GM19351 (cell line): Measurements from ENCODE around the gene ADORA2A.

Experiments
- ATAC-seq: cut with Tn5 transposase; IDR thresholded peaks from one replicate; pipeline ENCODE4 v1.9.1; 2021; ENCODE audit warnings: mild to moderate bottlenecking, moderate library complexity; ENCODE audit not compliant: unreplicated experiment

Gene ADORA2A

GRCh38 chr22:24445481-24446259 is 18.3 kb downstream of the ADORA2A start:
- no peak for ATAC-seq

- ATAC-seq, result no peak
Measured at GRCh38 chr22:24446260-24446611, 18.8 kb downstream of the ADORA2A start.

GRCh38 chr22:24450610-24451009 is 23.2 kb downstream of the ADORA2A start:
- no peak for ATAC-seq

GRCh38 chr22:24451162-24451561 is 23.8 kb downstream of the ADORA2A start:
- ATAC-seq, result no peak

- no peak for ATAC-seq
Measured at GRCh38 chr22:24453853-24454252, 26.5 kb downstream of the ADORA2A start.

- no peak for ATAC-seq
Measured at GRCh38 chr22:24455039-24455438, 27.6 kb downstream of the ADORA2A start.

- no peak for ATAC-seq
Measured at GRCh38 chr22:24455751-24456426, 28.5 kb downstream of the ADORA2A start.

GRCh38 chr22:24457894-24458420 is 30.6 kb downstream of the ADORA2A start:
- no peak for ATAC-seq

GRCh38 chr22:24459911-24460310 is 32.5 kb downstream of the ADORA2A start:
- no peak for ATAC-seq

- ATAC-seq, result no peak
Measured at GRCh38 chr22:24460418-24461089, 33.2 kb downstream of the ADORA2A start.

- no peak for ATAC-seq
Measured at GRCh38 chr22:24463071-24463760, 35.8 kb downstream of the ADORA2A start.

GRCh38 chr22:24465566-24465965 is 38.2 kb downstream of the ADORA2A start:
- no peak for ATAC-seq

GRCh38 chr22:24465975-24466374 is 38.6 kb downstream of the ADORA2A start:
- ATAC-seq, result no peak

- no peak for ATAC-seq
Measured at GRCh38 chr22:24466716-24467328, 39.4 kb downstream of the ADORA2A start.

- ATAC-seq, result no peak
Measured at GRCh38 chr22:24467340-24467739, 39.9 kb downstream of the ADORA2A start.

GRCh38 chr22:24471570-24471969 is 44.2 kb downstream of the ADORA2A start:
- no peak for ATAC-seq

- no peak for ATAC-seq
Measured at GRCh38 chr22:24473284-24473683, 45.9 kb downstream of the ADORA2A start.

- ATAC-seq, result no peak
Measured at GRCh38 chr22:24474221-24474620, 46.8 kb downstream of the ADORA2A start.

- no peak for ATAC-seq
Measured at GRCh38 chr22:24474649-24475255, 47.4 kb downstream of the ADORA2A start.

- ATAC-seq, result no peak
Measured at GRCh38 chr22:24481641-24482040, 54.2 kb downstream of the ADORA2A start.
